HEK293T (cell line): ENCODE measurements around the gene DPEP2.
"Not testable (repeated sequence)": the region's sequence is repeated elsewhere in the genome, so short reads cannot be mapped to it uniquely, and the experiment has no call there.

ENCODE experiments used
- CTCF ChIA-PET: fragments of 350-600 bp; formaldehyde crosslinking; extraction: SDS; loops from one replicate; lab custom pipeline; 2021; ENCODE audit warnings: antibody characterized with exemption, inconsistent platforms; lab: Yijun Ruan, JAX
- POLR2A ChIA-PET: fragments of 350-600 bp; formaldehyde crosslinking; extraction: SDS; loops from one replicate; lab custom pipeline; 2020; ENCODE audit warnings: antibody characterized with exemption, inconsistent platforms; lab: Yijun Ruan, JAX
- DNase-seq: peaks from one replicate; pipeline ENCODE4 v3.0.0; 2012; ENCODE audit warnings: mixed read lengths; ENCODE audit errors: extremely low spot score
- ARNT ChIP-seq: fragments of 450-650 bp; IDR thresholded peaks from 2 replicates; pipeline ENCODE4 v1.6.1; 2017; ENCODE audit warnings: mild to moderate bottlenecking
- BHLHE40 ChIP-seq: fragments of 450-650 bp; IDR thresholded peaks from 2 replicates; pipeline ENCODE4 v1.6.1; 2016; ENCODE audit warnings: mild to moderate bottlenecking, moderate library complexity, borderline replicate concordance
- CTBP1 ChIP-seq: fragments of 450-650 bp; IDR thresholded peaks from 2 replicates; pipeline ENCODE4 v1.6.1; 2016; ENCODE audit warnings: borderline replicate concordance
- ELF4 ChIP-seq: fragments of 450-650 bp; IDR thresholded peaks from 2 replicates; pipeline ENCODE4 v1.6.1; 2017; ENCODE audit warnings: antibody characterized with exemption
- FOXA1 ChIP-seq: fragments of 450-650 bp; IDR thresholded peaks from 2 replicates; pipeline ENCODE4 v1.6.1; 2016; ENCODE audit warnings: mild to moderate bottlenecking
- FOXK2 ChIP-seq: fragments of 450-650 bp; IDR thresholded peaks from 2 replicates; pipeline ENCODE4 v1.6.1; 2016; ENCODE audit warnings: mild to moderate bottlenecking
- FOXM1 ChIP-seq: fragments of 450-650 bp; IDR thresholded peaks from 2 replicates; pipeline ENCODE4 v1.6.1; 2017; ENCODE audit warnings: mild to moderate bottlenecking, borderline replicate concordance
- HDGF ChIP-seq: fragments of 450-650 bp; IDR thresholded peaks from 2 replicates; pipeline ENCODE4 v1.6.1; 2017; ENCODE audit warnings: antibody characterized with exemption, borderline replicate concordance
- L3MBTL2 ChIP-seq: fragments of 450-650 bp; conservative IDR thresholded peaks from 2 replicates; pipeline ENCODE4 v1.6.1; 2016; ENCODE audit warnings: mild to moderate bottlenecking
- LEF1 ChIP-seq: fragments of 450-650 bp; IDR thresholded peaks from 2 replicates; pipeline ENCODE4 v1.6.1; 2017; ENCODE audit warnings: mild to moderate bottlenecking, borderline replicate concordance
- NFRKB ChIP-seq: fragments of 450-650 bp; IDR thresholded peaks from 2 replicates; pipeline ENCODE4 v1.6.1; 2016; ENCODE audit warnings: mild to moderate bottlenecking, moderate library complexity
- PKNOX1 ChIP-seq: fragments of 450-650 bp; IDR thresholded peaks from 2 replicates; pipeline ENCODE4 v1.6.1; 2016
- SP1 ChIP-seq: fragments of 450-650 bp; IDR thresholded peaks from 2 replicates; pipeline ENCODE4 v1.6.1; 2017
- SUZ12 ChIP-seq: fragments of 450-650 bp; IDR thresholded peaks from 2 replicates; pipeline ENCODE4 v1.6.1; 2016; ENCODE audit warnings: mild to moderate bottlenecking
- TARDBP ChIP-seq: fragments of 450-650 bp; IDR thresholded peaks from 2 replicates; pipeline ENCODE4 v1.6.1; 2016
- ZNF384 ChIP-seq: fragments of 450-650 bp; IDR thresholded peaks from 2 replicates; pipeline ENCODE4 v1.6.1; 2016

Gene DPEP2

GRCh38 chr16:68022728-68023537 is 23.6 kb upstream of the DPEP2 start, which contains the start of the genes DDX28 and DUS2:
Gene DDX28 (minus strand): TSS chr16:68023232. CDS start chr16:68023202, 30 bp downstream.
Gene DUS2 (plus strand): TSS chr16:68023284. CDS start chr16:68038024, 14,740 bp downstream.
- POLR2A ChIA-PET, result interaction anchor here (0.8 to 2.4 kb wide), 11 partner anchors 9 to 502 kb away, joined by 3 to 15 read pairs (median 6); partner anchors contain the start of genes DPEP2, EDC4 and SLC7A6

GRCh38 chr16:68022278-68022727 is 23.0 kb upstream of the DPEP2 start:
- no peak for DNase-seq
- TF ChIP-seq PKNOX1 (no peak), BHLHE40 (no peak), NFRKB (no peak), SUZ12 (no peak), HDGF (no peak), FOXA1 (no peak), L3MBTL2 (no peak), ARNT (no peak)
- ChIA-PET POLR2A (interaction anchor here (0.7 to 2.4 kb wide), 9 partner anchors 11 to 1851 kb away, joined by 3 to 15 read pairs (median 6); partner anchors contain the start of genes DPEP2 and SLC7A6), CTCF (interaction anchor here (0.6 to 2.1 kb wide), 3 partner anchors 15 to 23 kb away, joined by 5 to 7 read pairs (median 6); no protein-coding TSS in a partner anchor)

More at GRCh38 chr16:68022728-68023537, 23.6 kb upstream of the DPEP2 start, which contains the start of the genes DDX28 and DUS2:
- TF ChIP-seq TARDBP, result no peak
- TF ChIP-seq NFRKB, result peak; percentile 56; the same call in 1 of the 2 replicates
- no peak for TF ChIP-seq ARNT
- TF ChIP-seq SP1, result no peak
- TF ChIP-seq LEF1, result no peak
- TF ChIP-seq L3MBTL2, result peak; percentile 90
- TF ChIP-seq ELF4, result no peak; the same call in 1 of the 2 replicates
- TF ChIP-seq FOXA1, result no peak
- no peak for TF ChIP-seq SUZ12
- TF ChIP-seq FOXK2, result peak; percentile 84
- no peak for TF ChIP-seq FOXM1
- no peak for TF ChIP-seq CTBP1
- no peak for TF ChIP-seq ZNF384
- CTCF ChIA-PET, result interaction anchor here (0.5 to 2.1 kb wide), 3 partner anchors 16 to 307 kb away, joined by 3 to 7 read pairs (median 5); no protein-coding TSS in a partner anchor
- peak; percentile 91 for DNase-seq

GRCh38 chr16:68021490-68021889 is 22.2 kb upstream of the DPEP2 start:
- DNase-seq, result no peak
- TF ChIP-seq LEF1 (no peak), FOXM1 (no peak)
- ChIA-PET POLR2A (interaction anchor here (0.7 to 2.4 kb wide), 5 partner anchors 16 to 1852 kb away, joined by 3 to 13 read pairs (median 3); partner anchors contain the start of gene NFATC3), CTCF (interaction anchor here (0.6 to 2.1 kb wide), 2 partner anchors 20 to 24 kb away, joined by 6 to 7 read pairs; no protein-coding TSS in a partner anchor)

- DNase-seq, result no peak
- CTCF ChIA-PET, result no interaction called here
- TF ChIP-seq NFRKB (no peak), CTBP1 (no peak), L3MBTL2 (no peak), TARDBP (no peak), SUZ12 (no peak)
- POLR2A ChIA-PET, result no interaction called here
These were observed 19.9 kb upstream of the DPEP2 start for GRCh38 chr16:68019167-68019680.

- ChIA-PET CTCF (no interaction called here), POLR2A (no interaction called here)
- DNase-seq, result no peak
- TF ChIP-seq FOXA1 (no peak), TARDBP (no peak), NFRKB (no peak), SUZ12 (no peak), ELF4 (no peak), PKNOX1 (no peak)
These were observed 16.4 kb upstream of the DPEP2 start, which contains the start of gene DPEP2NB for GRCh38 chr16:68015681-68016080. Gene DPEP2NB (minus strand): TSS chr16:68015911. CDS start chr16:68015770, 141 bp downstream.

GRCh38 chr16:68013440-68013839 is 14.2 kb upstream of the DPEP2 start:
- no peak for TF ChIP-seq FOXK2
- POLR2A ChIA-PET, result interaction anchor here (1.1 kb wide), 1 partner anchor 10 kb away, joined by 6 read pairs; the partner anchor contains the start of genes DDX28 and DUS2
- CTCF ChIA-PET, result no interaction called here
- no peak for DNase-seq

GRCh38 chr16:68009872-68010271 is 10.6 kb upstream of the DPEP2 start:
- DNase-seq, POLR2A ChIA-PET: not testable (repeated sequence)
- CTCF ChIA-PET, result interaction anchor here (0.7 kb wide), 1 partner anchor 30 kb away, joined by 3 read pairs; no protein-coding TSS in a partner anchor
